SH-SY5Y (cell line): Measurements from ENCODE around the gene S100A1.

Experiments used
- GATA2 ChIP-seq: IDR thresholded peaks from 2 replicates; pipeline ENCODE4 v1.6.1; 2011; ENCODE audit warnings: mild to moderate bottlenecking, low read depth, low read length
- GATA3 ChIP-seq: IDR thresholded peaks from 2 replicates; pipeline ENCODE4 v1.6.1; 2011; ENCODE audit warnings: low read depth, mild to moderate bottlenecking, low read length, moderate library complexity

S100A1 gene

GRCh38 chr1:153627715-153628626, at the start of gene S100A1:
Gene S100A1 (plus strand): TSS chr1:153628434. CDS start chr1:153630522, 2,088 bp downstream.
- TF ChIP-seq GATA2 (no peak), GATA3 (no peak)

- TF ChIP-seq GATA2: no peak
These were observed 49.7 kb upstream of the S100A1 start for GRCh38 chr1:153578490-153578889.

- no peak for TF ChIP-seq GATA2
- no peak for TF ChIP-seq GATA3
These were observed 49.3 kb upstream of the S100A1 start for GRCh38 chr1:153578936-153579335.

GRCh38 chr1:153583976-153584375, 44.3 kb upstream of the S100A1 start:
- TF ChIP-seq GATA2: no peak
- no peak for TF ChIP-seq GATA3

GRCh38 chr1:153585006-153585405, 43.2 kb upstream of the S100A1 start:
- no peak for TF ChIP-seq GATA3
- TF ChIP-seq GATA2: no peak

- TF ChIP-seq GATA3: no peak
- no peak for TF ChIP-seq GATA2
These were observed 41.9 kb upstream of the S100A1 start for GRCh38 chr1:153586347-153586746.

GRCh38 chr1:153587314-153587713, 40.9 kb upstream of the S100A1 start:
- 0 out of 2 replicates have a peak, but pooled peaks have one; percentile 29 for TF ChIP-seq GATA3
- TF ChIP-seq GATA2: peak; percentile 69; the same call in 1 of the 2 replicates

GRCh38 chr1:153588482-153588881, 39.8 kb upstream of the S100A1 start:
- TF ChIP-seq GATA3 (no peak), GATA2 (no peak)

GRCh38 chr1:153592748-153593147, 35.5 kb upstream of the S100A1 start:
- TF ChIP-seq GATA2 (no peak), GATA3 (no peak)

GRCh38 chr1:153597206-153597605, 31.0 kb upstream of the S100A1 start:
- TF ChIP-seq GATA3 (no peak), GATA2 (no peak)

- TF ChIP-seq GATA2: no peak
- no peak for TF ChIP-seq GATA3
These were observed 29.7 kb upstream of the S100A1 start for GRCh38 chr1:153598309-153599172.

GRCh38 chr1:153599847-153600246, 28.4 kb upstream of the S100A1 start:
- TF ChIP-seq GATA3 (no peak), GATA2 (no peak)

GRCh38 chr1:153602749-153603148, 25.5 kb upstream of the S100A1 start:
- TF ChIP-seq GATA2 (no peak), GATA3 (no peak)

- no peak for TF ChIP-seq GATA2
- TF ChIP-seq GATA3: no peak
These were observed 22.0 kb upstream of the S100A1 start for GRCh38 chr1:153606194-153606593.
